Loucy (cell line): ENCODE results near the gene ADM2.

Source experiments
- H2AFZ ChIP-seq: fragments of 200-600 bp; sonication (generic); 2 replicates; pipeline ENCODE4 v1.6.0; 2016; ENCODE audit warnings: antibody characterized with exemption, mild to moderate bottlenecking, low read length, moderate library complexity
- H3F3A ChIP-seq: fragments of 200-600 bp; 2 replicates; pipeline ENCODE4 v1.6.0; 2016; ENCODE audit warnings: antibody characterized with exemption, low read depth, mild to moderate bottlenecking
- H3K27me3 ChIP-seq: fragments of 200-600 bp; sonication (generic); 2 replicates; pipeline ENCODE4 v1.6.1; 2014; ENCODE audit warnings: low read length, mild to moderate bottlenecking; ENCODE audit not compliant: insufficient read depth, poor library complexity, severe bottlenecking
- H3K36me3 ChIP-seq: fragments of 200-600 bp; sonication (generic); 2 replicates; pipeline ENCODE4 v1.6.1; 2016; ENCODE audit warnings: low read length; ENCODE audit not compliant: insufficient read depth
- H3K4me1 ChIP-seq: fragments of 200-600 bp; sonication (generic); 2 replicates; pipeline ENCODE4 v1.5.1; 2014; ENCODE audit warnings: low read length, mild to moderate bottlenecking; ENCODE audit not compliant: insufficient read depth, poor library complexity, severe bottlenecking
- H3K4me2 ChIP-seq: fragments of 200-600 bp; sonication (generic); 2 replicates; pipeline ENCODE4 v1.6.0; 2014; ENCODE audit warnings: antibody characterized with exemption, low read length, low read depth, mild to moderate bottlenecking; ENCODE audit not compliant: poor library complexity, severe bottlenecking
- H3K4me3 ChIP-seq: fragments of 200-600 bp; sonication (generic); 2 replicates; pipeline ENCODE4 v1.5.1; 2014; ENCODE audit warnings: low read length, mild to moderate bottlenecking, mixed read lengths; ENCODE audit not compliant: poor library complexity, severe bottlenecking
- H3K79me2 ChIP-seq: fragments of 200-600 bp; sonication (generic); 2 replicates; pipeline ENCODE4 v1.6.1; 2014; ENCODE audit warnings: low read length; ENCODE audit not compliant: insufficient read depth
- H3K9ac ChIP-seq: fragments of 200-600 bp; sonication (generic); 2 replicates; pipeline ENCODE4 v1.6.0; 2014; ENCODE audit warnings: mild to moderate bottlenecking, low read depth, low read length, moderate library complexity; ENCODE audit not compliant: poor library complexity, severe bottlenecking
- H3K9me2 ChIP-seq: fragments of 200-600 bp; sonication (generic); replicated peaks from 2 replicates; pipeline ENCODE4 v1.6.1; 2016; ENCODE audit warnings: low read depth, low read length, mixed read lengths
- H3K9me3 ChIP-seq: fragments of 200-600 bp; sonication (generic); 2 replicates; pipeline ENCODE4 v1.6.1; 2014; ENCODE audit warnings: mild to moderate bottlenecking, antibody characterized with exemption, low read length, low read depth; ENCODE audit not compliant: insufficient read depth
- H4K20me1 ChIP-seq: fragments of 200-600 bp; sonication (generic); 2 replicates; pipeline ENCODE4 v1.6.0; 2014; ENCODE audit warnings: antibody characterized with exemption, low read length, mild to moderate bottlenecking; ENCODE audit not compliant: insufficient read depth, poor library complexity, severe bottlenecking
- CTCF ChIP-seq: fragments of 200-600 bp; sonication (generic); conservative IDR thresholded peaks from 2 replicates; pipeline ENCODE4 v1.5.1; 2014; ENCODE audit warnings: mild to moderate bottlenecking, antibody characterized with exemption, low read length
- EZH2phosphoT487 ChIP-seq: fragments of 200-600 bp; IDR thresholded peaks from 2 replicates; pipeline ENCODE4 v1.6.1; 2018; ENCODE audit warnings: antibody characterized with exemption, mild to moderate bottlenecking, moderate library complexity, borderline replicate concordance

ADM2 gene

GRCh38 chr22:50527921-50528681, 46.8 kb downstream of the ADM2 start:
- TF ChIP-seq CTCF, result no peak
- TF ChIP-seq EZH2phosphoT487, result no peak
- Histone ChIP-seq H3F3A (peaks cover 4% of the 10 kb centered on the region; the same call in 1 of the 2 replicates), H3K4me3 (no peak overlapping the region), H3K9me2 (no peaks in the 10 kb centered on the region), H3K27me3 (no peaks in the 10 kb centered on the region), H3K9ac (no peak overlapping the region), H2AFZ (no peak overlapping the region), H3K36me3 (peaks cover 11% of the 10 kb centered on the region; the same call in 1 of the 2 replicates), H4K20me1 (peaks cover 6% of the 10 kb centered on the region), H3K9me3 (no peaks in the 10 kb centered on the region), H3K4me2 (peak overlapping the region; percentile 90), H3K79me2 (peaks cover 16% of the 10 kb centered on the region; the same call in 1 of the 2 replicates), H3K4me1 (peaks cover 16% of the 10 kb centered on the region)

- Histone ChIP-seq H3K4me1 (peaks cover 16% of the 10 kb centered on the region), H3K27me3 (no peaks in the 10 kb centered on the region), H3K9ac (no peak overlapping the region), H3K4me3 (no peak overlapping the region), H3K4me2 (no peak overlapping the region), H3F3A (peaks cover 4% of the 10 kb centered on the region; the same call in 1 of the 2 replicates), H3K9me2 (no peaks in the 10 kb centered on the region), H4K20me1 (peaks cover 6% of the 10 kb centered on the region), H3K79me2 (peaks cover 13% of the 10 kb centered on the region; the same call in 1 of the 2 replicates), H3K36me3 (peaks cover 4% of the 10 kb centered on the region; the same call in 1 of the 2 replicates), H3K9me3 (no peaks in the 10 kb centered on the region), H2AFZ (no peak overlapping the region)
- TF ChIP-seq EZH2phosphoT487 (no peak), CTCF (no peak)
These were observed 47.5 kb downstream of the ADM2 start for GRCh38 chr22:50528682-50529415.

GRCh38 chr22:50529416-50529896, 48.1 kb downstream of the ADM2 start:
- Histone ChIP-seq H3K9me2 (no peaks in the 10 kb centered on the region), H3K9ac (no peak overlapping the region), H3K4me2 (no peak overlapping the region), H3K79me2 (peaks cover 7% of the 10 kb centered on the region; the same call in 1 of the 2 replicates), H3K4me1 (peaks cover 17% of the 10 kb centered on the region), H4K20me1 (peaks cover 6% of the 10 kb centered on the region), H3K36me3 (no peaks in the 10 kb centered on the region), H3K4me3 (no peak overlapping the region), H3K9me3 (no peaks in the 10 kb centered on the region), H2AFZ (no peak overlapping the region), H3F3A (peaks cover 4% of the 10 kb centered on the region; the same call in 1 of the 2 replicates), H3K27me3 (no peaks in the 10 kb centered on the region)
- TF ChIP-seq EZH2phosphoT487 (no peak), CTCF (no peak)
